Activated T-cell treated with anti-CD3 and anti-CD28 coated beads, Interleukin-2, amount 50 U/mL, for 72 hours (primary cell): ENCODE data around the gene EXOC3. TPM values are rescaled to one million over a fixed set of nuclear protein-coding genes. Genes with fewer than 3 reads are reported as not detected.

ENCODE experiments used
- ATAC-seq, 2 donors: fragments of 150-1000 bp; cut with Tn5 transposase; replicated peaks in 1 of 2; 2 replicates each; pipeline ENCODE4 v1.10.0; 2021; ENCODE audit warnings: moderate library complexity in 2 of 2, mild to moderate bottlenecking in 1 of 2
- DNase-seq, 2 donors: peaks; one replicate each; pipeline ENCODE4 v3.0.0; 2021 to 2022; ENCODE audit warnings: mixed read lengths in 1 of 2
- H3K27ac Mint-ChIP-seq: one replicate; pipeline ENCODE4 v1.8.0; 2022; ENCODE audit warnings: mild to moderate bottlenecking, moderate library complexity, mixed read lengths
- H3K27me3 Mint-ChIP-seq: one replicate; pipeline ENCODE4 v1.8.0; 2022; ENCODE audit warnings: low read depth, mixed read lengths
- H3K36me3 Mint-ChIP-seq, 2 donors: one replicate each; pipeline ENCODE4 v1.8.0; 2022; ENCODE audit warnings: mixed read lengths in 2 of 2, mild to moderate bottlenecking in 1 of 2; ENCODE audit not compliant: insufficient read depth in 2 of 2
- H3K4me1 Mint-ChIP-seq: one replicate; pipeline ENCODE4 v1.8.0; 2022; ENCODE audit warnings: low read depth, mixed read lengths
- H3K4me3 Mint-ChIP-seq, 2 donors: one replicate each; pipeline ENCODE4 v1.8.0; 2022; ENCODE audit warnings: mild to moderate bottlenecking in 2 of 2, mixed read lengths in 2 of 2, moderate library complexity in 2 of 2
- H3K9me3 Mint-ChIP-seq, 2 donors: one replicate each; pipeline ENCODE4 v1.8.0; 2022; ENCODE audit warnings: mixed read lengths in 2 of 2
- total RNA-seq, 2 donors: library from RNA; stranded (reverse); gene quantifications; one replicate each; pipeline ENCODE4 v1.2.3, GENCODE V29; 2022

The EXOC3 gene
- total RNA-seq, 2 donors from 2014 or later = 60.1 to 78.2 TPM

GRCh38 chr5:513216-514100, 70.5 kb downstream of the EXOC3 start:
- peaks cover 19% of the 10 kb centered on the region for H3K27me3 Mint-ChIP-seq
- ATAC-seq = no peak
- H3K27ac Mint-ChIP-seq = no peak overlapping the region
- no peak overlapping the region for H3K4me3 Mint-ChIP-seq
- H3K9me3 Mint-ChIP-seq = peaks cover 1 to 4% of the 10 kb centered on the region in 2 donors
- no peaks in the 10 kb centered on the region for H3K36me3 Mint-ChIP-seq
- DNase-seq = no peak
- H3K4me1 Mint-ChIP-seq = no peaks in the 10 kb centered on the region

GRCh38 chr5:514101-514485, 71.1 kb downstream of the EXOC3 start:
- Mint-ChIP-seq H3K4me3 (no peak overlapping the region), H3K27ac (no peak overlapping the region), H3K36me3 (no peaks in the 10 kb centered on the region), H3K4me1 (no peaks in the 10 kb centered on the region), H3K27me3 (peaks cover 19% of the 10 kb centered on the region), H3K9me3 (peaks cover 1 to 4% of the 10 kb centered on the region in 2 donors)
- ATAC-seq (no peak), DNase-seq (no peak)

GRCh38 chr5:514673-515072, 71.7 kb downstream of the EXOC3 start:
- DNase-seq = no peak
- no peaks in the 10 kb centered on the region for H3K36me3 Mint-ChIP-seq
- peaks cover 19% of the 10 kb centered on the region for H3K27me3 Mint-ChIP-seq
- no peak for ATAC-seq
- H3K4me3 Mint-ChIP-seq = no peak overlapping the region
- H3K27ac Mint-ChIP-seq = no peak overlapping the region
- no peaks in the 10 kb centered on the region for H3K4me1 Mint-ChIP-seq
- peaks cover 1 to 4% of the 10 kb centered on the region in 2 donors for H3K9me3 Mint-ChIP-seq

GRCh38 chr5:515273-515836, 72.4 kb downstream of the EXOC3 start:
- no peak for ATAC-seq
- Mint-ChIP-seq H3K4me3 (no peak overlapping the region), H3K27ac (no peak overlapping the region), H3K27me3 (peaks cover 22% of the 10 kb centered on the region), H3K36me3 (no peaks in the 10 kb centered on the region), H3K9me3 (peaks cover 1 to 4% of the 10 kb centered on the region in 2 donors), H3K4me1 (no peaks in the 10 kb centered on the region)
- no peak for DNase-seq

- no peak overlapping the region for H3K27ac Mint-ChIP-seq
- no peaks in the 10 kb centered on the region for H3K36me3 Mint-ChIP-seq
- no peak for ATAC-seq
Observed at GRCh38 chr5:516338-516925, 73.5 kb downstream of the EXOC3 start.

More at GRCh38 chr5:516338-516925, 73.5 kb downstream of the EXOC3 start:
- no peak for DNase-seq
- H3K4me1 Mint-ChIP-seq = no peaks in the 10 kb centered on the region
- peaks cover 1 to 4% of the 10 kb centered on the region in 2 donors for H3K9me3 Mint-ChIP-seq
- no peak overlapping the region for H3K4me3 Mint-ChIP-seq
- H3K27me3 Mint-ChIP-seq = peaks cover 28% of the 10 kb centered on the region

Other genes starting within 250 kb of the EXOC3 start
- 1 to 10 TPM; 6.7 to 8.5 TPM for gene CCDC127, start 225.0 kb upstream of the EXOC3 start, total RNA-seq
- 100 to 1,000 TPM; 143 to 144 TPM for gene SDHA, start 224.9 kb upstream of the EXOC3 start, total RNA-seq
- 10 to 100 TPM; 71.0 to 72.3 TPM for gene PDCD6, start 171.5 kb upstream of the EXOC3 start, total RNA-seq
- gene AHRR, start 121.5 kb upstream of the EXOC3 start, total RNA-seq = 10 to 100 TPM; 56.0 to 82.2 TPM
- gene SLC9A3, start 81.3 kb downstream of the EXOC3 start, total RNA-seq = 1 to 10 TPM; 1.3 to 1.8 TPM
- gene CEP72, start 169.2 kb downstream of the EXOC3 start, total RNA-seq = 10 to 100 TPM; 18.6 to 18.7 TPM